ENCODE results near the gene SRGN. TPM values are rescaled to one million over a fixed set of nuclear protein-coding genes. Genes with fewer than 3 reads are reported as not detected.
A peak's percentile ranks its signal among the peaks of the same experiment; 100 is the strongest.

Gene SRGN
- total and polyA plus RNA-seq, 10 of the 15 experiments (the other 5 are each of a cell fraction or from before 2014, with no cell fraction given), result 382 to 2,414 (median 885) TPM

GRCh38 chr10:69088801-69089501 lies 1.0 kb downstream of the SRGN start:
- POLR2A ChIA-PET, result interaction anchor here (0.7 to 13.2 kb wide), 7 partner anchors 8 to 140 kb away, joined by 5 to 312 read pairs (median 7); no protein-coding TSS in a partner anchor
- DNase-seq (ENCODE audit: low read depth, low spot score) (peak; percentile 61), FAIRE-seq (no peak), ATAC-seq (peak; percentile 15)
- Histone ChIP-seq H3K4me3 (peak overlapping the region; percentile 73), H3K9me3 (replicated peaks; ENCODE audit: control insufficient read depth, insufficient read depth, low read length) (no peaks in the 10 kb centered on the region), H3K79me2 (ENCODE audit: control insufficient read depth, insufficient read depth, low read length) (peaks cover 63% of the 10 kb centered on the region), H3K9ac (ENCODE audit: control insufficient read depth, insufficient read depth, low read length) (peak overlapping the region; percentile 96), H3K4me1 (ENCODE audit: control insufficient read depth, insufficient read depth, low read length) (peaks cover 18% of the 10 kb centered on the region), H3K36me3 (ENCODE audit: control insufficient read depth in 2 of 2, insufficient read depth in 2 of 2, low read length in 1 of 2) (no peaks in the 10 kb centered on the region), H2AFZ (ENCODE audit: control insufficient read depth, low read depth, low read length) (no peak overlapping the region), H4K20me1 (ENCODE audit: control insufficient read depth, insufficient read depth) (0 out of 2 replicates have a peak, but pooled peaks cover under 1% of the 10 kb centered on the region), H3K4me2 (ENCODE audit: control insufficient read depth, insufficient read depth) (peak overlapping the region; percentile 90), H3K27ac (ENCODE audit: control insufficient read depth, insufficient read depth) (peak overlapping the region; percentile 97), H3K27me3 (replicated peaks in 1 of 2; ENCODE audit: control insufficient read depth in 2 of 2, insufficient read depth in 2 of 2, low read length in 1 of 2) (no peaks in the 10 kb centered on the region)
- SMC1A ChIA-PET (ENCODE audit: uncharacterized antibody, unreplicated experiment), result interaction anchor here (1.3 to 16.6 kb wide), 6 partner anchors 13 to 83 kb away, joined by 3 to 355 read pairs (median 58); no protein-coding TSS in a partner anchor
- CTCF ChIA-PET, result interaction anchor here (0.8 to 11.1 kb wide), 5 partner anchors 27 to 81 kb away, joined by 3 to 272 read pairs (median 7); no protein-coding TSS in a partner anchor
- in situ Hi-C loops (cut with MboI), result no loop called here
- BruUV-seq (replicated peaks), result no TSS peak
- under 1% methylated on average over 10 of the region's 10 CpGs for WGBS (ENCODE audit: insufficient coverage, insufficient replicate concordance, low lambda C conversion rate, missing lambda C conversion rate)
- RAD21 ChIA-PET (ENCODE audit: unreplicated experiment), result interaction anchor here (2.3 to 18.9 kb wide), 3 partner anchors 34 to 81 kb away, joined by 5 to 544 read pairs (median 252); no protein-coding TSS in a partner anchor
- intact Hi-C loops (cut with micrococcal nuclease; ENCODE audit: unreplicated experiment), result no loop called here
- TF ChIP-seq ESRRA (IDR thresholded peaks at IDR 0.05; ENCODE audit: low read length) (no peak), CEBPZ (IDR thresholded peaks at IDR 0.05; ENCODE audit: low read depth, low read length) (no peak), IKZF2 (IDR thresholded peaks at IDR 0.05) (no peak), RAD51 (IDR thresholded peaks at IDR 0.05) (peak; percentile 53; the same call in 1 of the 2 replicates), TCF3 (IDR thresholded peaks at IDR 0.05; ENCODE audit: borderline replicate concordance, insufficient read depth, low read depth, low read length) (no peak), TARDBP (IDR thresholded peaks at IDR 0.05; ENCODE audit: borderline replicate concordance) (no peak), DPF2 (IDR thresholded peaks at IDR 0.05) (no peak), TCF12 (IDR thresholded peaks at IDR 0.05; ENCODE audit: low read depth, low read length) (no peak), RELB (IDR thresholded peaks at IDR 0.05; ENCODE audit: low read depth) (no peak), SMC3 (IDR thresholded peaks at IDR 0.05; ENCODE audit: borderline replicate concordance, low read length) (no peak), ZNF207 (IDR thresholded peaks at IDR 0.05; ENCODE audit: borderline replicate concordance) (no peak), CHD4 (IDR thresholded peaks at IDR 0.05) (no peak), IRF3 (IDR thresholded peaks at IDR 0.05) (no peak), HCFC1 (IDR thresholded peaks at IDR 0.05; ENCODE audit: low read length) (no peak), SUZ12 (IDR thresholded peaks at IDR 0.05; ENCODE audit: unreplicated experiment) (no peak)

All from GM12878 (cell line).